Common myeloid progenitor, CD34-positive (primary cell): ENCODE measurements around the gene EMB.
A peak's percentile ranks its signal among the peaks of the same experiment; 100 is the strongest.
"Not testable (repeated sequence)": the region's sequence is repeated elsewhere in the genome, so short reads cannot be mapped to it uniquely, and the experiment has no call there.

Experiments
- CTCF ChIA-PET: fragments of 350-600 bp; sonication (Branson Sonifier 250); formaldehyde crosslinking; loops from one replicate; lab custom pipeline; 2021; ENCODE audit warnings: antibody characterized with exemption; lab: Charles Lee
- POLR2A ChIA-PET: fragments of 350-600 bp; sonication (Branson Sonifier 250); formaldehyde crosslinking; loops from one replicate; lab custom pipeline; 2021; ENCODE audit warnings: antibody characterized with exemption; lab: Charles Lee
- DNase-seq, 3 donors: peaks; one replicate each; pipeline versions ENCODE4 v3.0.0 to v3.0.0-alpha.2; 2013
- H3K27ac ChIP-seq, 2 experiments: 1 replicate in 1 of 2; 2 replicates in 1 of 2; pipeline ENCODE4 v1.7.0; 2013; ENCODE audit warnings: inconsistent platforms in 2 of 2, low read length in 2 of 2, mild to moderate bottlenecking in 2 of 2, low read depth in 1 of 2, moderate library complexity in 1 of 2; ENCODE audit not compliant: severe bottlenecking in 2 of 2, insufficient read depth in 1 of 2, poor library complexity in 1 of 2
- H3K27me3 ChIP-seq, 5 experiments: replicated peaks in 2 of 5; 1 replicate in 3 of 5; 2 replicates in 2 of 5; pipeline versions ENCODE4 v1.6.1 to v1.7.0; 2013; ENCODE audit warnings: low read length in 4 of 5, mild to moderate bottlenecking in 2 of 5, moderate library complexity in 2 of 5, inconsistent platforms in 1 of 5; ENCODE audit not compliant: insufficient read depth in 5 of 5, control insufficient read depth in 4 of 5
- H3K36me3 ChIP-seq, 4 experiments: 1 replicate in 2 of 4; 2 replicates in 2 of 4; pipeline versions ENCODE4 v1.6.1 to v1.7.0; 2013; ENCODE audit warnings: low read length in 3 of 4, control low read depth in 1 of 4, mild to moderate bottlenecking in 1 of 4; ENCODE audit not compliant: control insufficient read depth in 4 of 4, insufficient read depth in 4 of 4
- H3K4me1 ChIP-seq, 4 experiments: 1 replicate in 3 of 4; 2 replicates in 1 of 4; pipeline versions ENCODE4 v1.6.1 to v1.7.1; 2013; ENCODE audit warnings: low read length in 3 of 4, mild to moderate bottlenecking in 3 of 4, control low read depth in 1 of 4, inconsistent platforms in 1 of 4, moderate library complexity in 1 of 4; ENCODE audit not compliant: control insufficient read depth in 4 of 4, insufficient read depth in 4 of 4; ENCODE audit errors: control extremely low read depth in 1 of 4
- H3K4me3 ChIP-seq, 7 experiments: 1 replicate in 4 of 7; 2 replicates in 3 of 7; pipeline versions ENCODE4 v1.5.1 to v1.7.0; 2013; ENCODE audit warnings: mild to moderate bottlenecking in 7 of 7, low read length in 6 of 7, moderate library complexity in 6 of 7, inconsistent platforms in 2 of 7, low read depth in 2 of 7, control low read depth in 1 of 7; ENCODE audit not compliant: insufficient read depth in 4 of 7, control insufficient read depth in 1 of 7; ENCODE audit errors: extremely low read depth in 1 of 7
- H3K9me3 ChIP-seq, 5 experiments: 1 replicate in 4 of 5; 2 replicates in 1 of 5; pipeline versions ENCODE4 v1.6.1 to v1.7.1; 2013; ENCODE audit warnings: low read length in 4 of 5, mild to moderate bottlenecking in 2 of 5, inconsistent platforms in 1 of 5, low read depth in 1 of 5, moderate library complexity in 1 of 5; ENCODE audit not compliant: control insufficient read depth in 4 of 5, insufficient read depth in 2 of 5; ENCODE audit errors: control extremely low read depth in 1 of 5
- WGBS: methylation state at CpG from one replicate; pipeline ENCODE4 v1.1.5; 2013; ENCODE audit not compliant: insufficient coverage; 5-methylcytosine and 5-hydroxymethylcytosine counted together

EMB gene

GRCh38 chr5:50441493-50441955, 436 bp upstream of the EMB start:
- H3K27ac ChIP-seq = peak overlapping the region; percentile 66 to 79

GRCh38 chr5:50439221-50439620, 1.9 kb downstream of the EMB start:
- H3K4me3 ChIP-seq = peak overlapping the region in 3 of 7 experiments; percentile 28 to 88 (median 45)
- no peak overlapping the region for H3K27ac ChIP-seq
- ChIA-PET CTCF (interaction anchor here (0.6 to 3.1 kb wide), 2 partner anchors 8 to 134 kb away, joined by 3 to 10 read pairs; no protein-coding TSS in a partner anchor), POLR2A (interaction anchor here (0.6 kb wide), 1 partner anchor 14 kb away, joined by 3 read pairs; no protein-coding TSS in a partner anchor)
- no CpG with 5 or more reads among the region's 3 CpGs for WGBS
- H3K4me1 ChIP-seq = peaks cover 0 to 40% (median 23%) of the 10 kb centered on the region in 4 experiments
- no peaks in the 10 kb centered on the region for H3K9me3 ChIP-seq
- DNase-seq = peak in 1 of 3 donors; percentile 26
- no peaks in the 10 kb centered on the region for H3K27me3 ChIP-seq
- peaks cover 0 to 5% (median 0%) of the 10 kb centered on the region in 4 experiments for H3K36me3 ChIP-seq

More at GRCh38 chr5:50441493-50441955, 436 bp upstream of the EMB start:
- Histone ChIP-seq H3K9me3 (no peaks in the 10 kb centered on the region), H3K4me3 (peak overlapping the region; percentile 27 to 95 (median 82)), H3K4me1 (peaks cover 9 to 48% (median 28%) of the 10 kb centered on the region in 4 experiments), H3K36me3 (peaks cover 0 to 3% (median 0%) of the 10 kb centered on the region in 4 experiments), H3K27me3 (no peaks in the 10 kb centered on the region)
- ChIA-PET CTCF (interaction anchor here (1.7 to 3.1 kb wide), 4 partner anchors 11 to 302 kb away, joined by 4 to 10 read pairs (median 6); no protein-coding TSS in a partner anchor), POLR2A (interaction anchor here (0.6 kb wide), 1 partner anchor 150 kb away, joined by 3 read pairs; no protein-coding TSS in a partner anchor)
- WGBS = 0% methylated on average over 2 of the region's 9 CpGs
- no peak for DNase-seq

GRCh38 chr5:50438060-50438459, 3.0 kb downstream of the EMB start:
- H3K4me1 ChIP-seq = peaks cover 0 to 48% (median 26%) of the 10 kb centered on the region in 4 experiments
- DNase-seq, H3K27ac ChIP-seq, H3K36me3 ChIP-seq, H3K9me3 ChIP-seq, CTCF ChIA-PET, H3K27me3 ChIP-seq, POLR2A ChIA-PET, H3K4me3 ChIP-seq: not testable (repeated sequence)
- no CpG with 5 or more reads among the region's 3 CpGs for WGBS

- POLR2A ChIA-PET = no interaction called here
- H3K4me1 ChIP-seq = peaks cover 8 to 49% (median 30%) of the 10 kb centered on the region in 4 experiments
These were observed 5.9 kb downstream of the EMB start for GRCh38 chr5:50435168-50435567.

GRCh38 chr5:50431133-50431904, 9.8 kb downstream of the EMB start:
- H3K4me3 ChIP-seq = peak overlapping the region in 4 of 7 experiments; percentile 19 to 64 (median 42)
- POLR2A ChIA-PET, H3K27me3 ChIP-seq, H3K9me3 ChIP-seq, H3K36me3 ChIP-seq: not testable (repeated sequence)
- H3K4me1 ChIP-seq = peaks cover 10 to 54% (median 29%) of the 10 kb centered on the region in 4 experiments
- WGBS = no CpG with 5 or more reads among the region's 3 CpGs
- CTCF ChIA-PET = interaction anchor here (1.1 to 1.8 kb wide), 3 partner anchors 9 to 31 kb away, joined by 3 to 10 read pairs (median 3); partner anchors contain the start of gene EMB
- peak; percentile 36 to 89 (median 80) for DNase-seq
- peak overlapping the region; percentile 50 to 73 for H3K27ac ChIP-seq

More at GRCh38 chr5:50435168-50435567, 5.9 kb downstream of the EMB start:
- H3K36me3 ChIP-seq = peaks cover 0 to 5% (median 0%) of the 10 kb centered on the region in 4 experiments
- H3K27ac ChIP-seq = no peak overlapping the region
- CTCF ChIA-PET = no interaction called here
- WGBS = 100% methylated on average over 3 of the region's 3 CpGs
- no peaks in the 10 kb centered on the region for H3K9me3 ChIP-seq
- no peaks in the 10 kb centered on the region for H3K27me3 ChIP-seq
- DNase-seq = no peak
- no peak overlapping the region for H3K4me3 ChIP-seq

- CTCF ChIA-PET, H3K27ac ChIP-seq, POLR2A ChIA-PET, H3K9me3 ChIP-seq, H3K4me1 ChIP-seq, H3K27me3 ChIP-seq, H3K4me3 ChIP-seq, DNase-seq: not testable (repeated sequence)
- H3K36me3 ChIP-seq = peaks cover 0 to 15% (median 8%) of the 10 kb centered on the region in 4 experiments
- no CpG with 5 or more reads among the region's 3 CpGs for WGBS
These were observed 17.8 kb downstream of the EMB start for GRCh38 chr5:50423100-50423799.
